Right lobe of liver (tissue), 4 donors: ENCODE measurements around the gene SPTBN2.

Source experiments
- CTCF ChIP-seq, 4 donors: fragments of 200-600 bp in 3 of 4; fragments of 450-650 bp in 1 of 4; IDR thresholded peaks; one replicate each; pipeline versions ENCODE4 v1.5.1 to v1.8.0; 2016 to 2022; ENCODE audit warnings: antibody characterized with exemption in 4 of 4, mild to moderate bottlenecking in 2 of 4
- POLR2A ChIP-seq: fragments of 450-650 bp; IDR thresholded peaks from one replicate; pipeline ENCODE4 v1.6.1; 2017; ENCODE audit warnings: antibody characterized with exemption, mild to moderate bottlenecking
- donor health status: DM: no; HTN: no; CAD: no.
- donor health status: DM: no; HTN: no; CAD: no.
- donor health status: DM: no; HTN: yes; CAD: no.

GRCh38 chr11:66680966-66681645 is 47.9 kb downstream of the SPTBN2 start:
- TF ChIP-seq CTCF (IDR thresholded peaks at IDR 0.05), result no peak
- no peak for TF ChIP-seq POLR2A
